ENCODE data around the gene TECTB.
"Not testable (repeated sequence)": the region's sequence is repeated elsewhere in the genome, so short reads cannot be mapped to it uniquely, and the experiment has no call there.

TECTB gene

DNA sequence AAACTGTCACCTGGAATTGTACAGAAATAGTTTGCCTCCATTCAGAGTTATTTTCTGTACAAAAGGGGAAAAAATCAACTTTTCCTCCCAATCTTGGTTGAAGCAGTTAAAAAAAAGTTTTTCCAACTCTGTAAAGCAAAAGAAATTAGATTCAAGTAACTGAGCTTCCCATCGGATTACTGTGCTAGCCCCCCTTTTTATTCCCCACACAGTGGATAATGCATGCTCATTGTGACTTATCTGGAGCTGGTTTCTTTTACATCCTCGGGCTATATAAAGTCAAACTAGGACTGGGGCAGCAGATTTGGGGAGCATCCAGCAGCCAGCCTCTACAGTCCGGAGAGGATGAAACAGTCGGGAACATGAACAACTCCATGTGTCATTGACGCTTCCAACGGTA lies at the start of gene TECTB:
Gene TECTB (plus strand): TSS at position 301 of the 400 bp plus-strand sequence. CDS start 335 bp downstream, outside the sequence.
- no peak for DNase-seq (ENCODE audit: low read depth, low spot score)

- no peak for DNase-seq (ENCODE audit: low read depth, low spot score)
Measured at GRCh38 chr10:112235141-112235540, 48.1 kb upstream of the TECTB start.

DNA sequence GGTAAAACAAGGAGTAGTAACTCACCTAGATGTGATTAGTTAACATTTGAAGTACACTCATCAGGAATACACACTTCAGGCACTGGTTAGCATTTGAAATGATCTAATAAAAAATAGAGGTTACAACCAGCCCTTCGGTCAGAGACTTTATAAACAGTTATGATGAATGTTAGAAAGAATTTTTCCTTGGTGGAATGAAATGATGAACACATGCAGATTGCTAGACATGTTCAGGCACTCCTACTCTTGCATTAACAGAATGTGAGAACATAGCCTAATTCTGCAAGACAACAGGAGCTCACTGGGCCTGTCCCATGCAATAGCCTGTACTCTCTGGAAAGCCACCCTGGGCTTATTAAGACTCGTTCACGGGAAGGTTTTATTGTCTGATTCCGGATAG lies 47.3 kb upstream of the TECTB start:
- no peak for DNase-seq (ENCODE audit: low read depth, low spot score)

DNA sequence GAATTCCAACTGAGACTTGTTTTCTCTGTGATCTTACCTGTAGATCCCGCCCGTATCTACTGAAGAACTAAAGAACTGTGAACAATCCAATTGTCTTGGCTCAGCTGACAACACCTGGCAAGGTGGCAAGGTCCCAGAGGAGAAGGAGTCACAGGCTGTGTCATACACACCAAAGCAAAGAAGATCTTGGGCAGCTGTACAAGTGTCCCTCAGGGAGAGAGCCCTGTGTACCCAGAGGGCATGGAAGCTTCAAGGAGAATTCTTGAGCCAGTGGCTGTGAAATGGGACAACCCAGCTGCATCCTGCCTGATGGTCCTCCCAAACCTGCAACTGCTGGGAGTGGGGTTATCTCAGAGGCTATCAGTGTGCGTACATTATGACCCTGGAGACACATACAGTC lies 46.7 kb upstream of the TECTB start:
- DNase-seq (ENCODE audit: low read depth, low spot score): no peak

DNA sequence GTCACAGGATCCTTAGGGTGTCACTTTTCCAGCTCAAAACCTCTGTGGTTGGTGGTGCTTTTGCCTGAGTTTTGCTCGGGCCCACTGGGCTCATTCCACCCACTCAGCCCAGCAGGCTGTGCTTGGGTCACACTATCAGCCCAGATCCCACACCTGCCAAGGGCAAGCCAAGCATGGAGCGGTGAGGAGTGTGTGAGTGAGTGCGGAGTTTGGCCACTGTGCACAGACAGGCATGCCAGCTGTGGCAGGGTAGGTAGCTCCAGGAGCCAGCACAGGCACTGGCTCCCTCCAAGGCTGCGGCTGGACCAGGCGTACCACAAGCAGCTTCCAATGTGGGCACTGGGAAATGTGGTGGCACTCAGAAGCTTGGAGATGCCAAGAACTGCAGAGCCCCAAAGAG lies 43.9 kb upstream of the TECTB start:
- no peak for DNase-seq (ENCODE audit: low read depth, low spot score)

- no peak for DNase-seq (ENCODE audit: low read depth, low spot score)
Measured at GRCh38 chr10:112240441-112240840, 42.8 kb upstream of the TECTB start.

- no peak for DNase-seq (ENCODE audit: low read depth, low spot score)
Measured at GRCh38 chr10:112241651-112242341, 41.4 kb upstream of the TECTB start.

DNA sequence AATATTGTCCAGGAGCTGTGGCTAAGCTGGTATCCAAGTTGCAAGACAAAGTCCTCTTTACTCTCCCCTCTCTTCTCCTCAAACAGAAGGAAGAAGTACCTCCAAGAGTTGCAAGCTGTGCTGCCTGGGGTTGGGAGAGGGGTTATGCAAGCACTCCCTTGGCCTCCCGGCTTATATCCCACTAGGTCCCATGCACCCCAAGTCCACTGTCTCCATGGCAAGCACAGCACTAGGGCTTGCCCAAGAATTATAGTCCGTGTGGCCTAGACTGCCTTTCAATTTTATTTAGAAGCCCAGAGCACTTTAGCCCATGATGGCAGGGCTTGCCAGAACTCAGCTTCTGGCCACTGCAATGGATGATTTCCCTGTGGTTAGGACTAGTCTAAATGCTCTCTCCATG lies 40.4 kb upstream of the TECTB start:
- no peak for DNase-seq (ENCODE audit: low read depth, low spot score)

GRCh38 chr10:112243713-112244112 lies 39.5 kb upstream of the TECTB start:
- no peak for DNase-seq (ENCODE audit: low read depth, low spot score)

GRCh38 chr10:112244197-112244596 lies 39.0 kb upstream of the TECTB start:
- no peak for DNase-seq (ENCODE audit: low read depth, low spot score)

GRCh38 chr10:112247791-112248190 lies 35.4 kb upstream of the TECTB start:
- DNase-seq (ENCODE audit: low read depth, low spot score): no peak

- DNase-seq (ENCODE audit: low read depth, low spot score): no peak
Measured at GRCh38 chr10:112248584-112249295, 34.5 kb upstream of the TECTB start.

GRCh38 chr10:112249722-112250121 lies 33.5 kb upstream of the TECTB start:
- DNase-seq (ENCODE audit: low read depth, low spot score): no peak

DNA sequence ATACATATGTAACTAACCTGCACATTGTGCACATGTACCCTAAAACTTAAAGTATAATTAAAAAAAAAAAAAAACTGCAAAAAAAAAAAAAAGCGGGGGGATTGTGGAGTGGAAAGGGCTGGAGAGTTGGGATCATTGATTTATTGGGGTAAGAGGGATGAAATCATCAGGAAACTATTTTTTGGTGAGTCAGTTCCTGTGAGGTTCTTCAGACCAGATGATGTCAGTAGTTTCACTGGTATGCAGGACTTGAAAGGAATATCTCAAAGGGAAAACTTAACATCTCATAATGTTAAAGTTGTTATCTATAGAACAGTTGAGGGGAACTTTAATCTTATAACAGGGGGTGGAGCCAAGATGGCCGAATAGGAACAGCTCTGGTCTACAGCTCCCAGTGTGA lies 32.6 kb upstream of the TECTB start:
- DNase-seq (ENCODE audit: low read depth, low spot score): no peak

- not testable (repeated sequence) for DNase-seq (ENCODE audit: low read depth, low spot score)
Measured at GRCh38 chr10:112251238-112251637, 32.0 kb upstream of the TECTB start.

- no peak for DNase-seq (ENCODE audit: low read depth, low spot score)
Measured at GRCh38 chr10:112258407-112258806, 24.8 kb upstream of the TECTB start.

DNA sequence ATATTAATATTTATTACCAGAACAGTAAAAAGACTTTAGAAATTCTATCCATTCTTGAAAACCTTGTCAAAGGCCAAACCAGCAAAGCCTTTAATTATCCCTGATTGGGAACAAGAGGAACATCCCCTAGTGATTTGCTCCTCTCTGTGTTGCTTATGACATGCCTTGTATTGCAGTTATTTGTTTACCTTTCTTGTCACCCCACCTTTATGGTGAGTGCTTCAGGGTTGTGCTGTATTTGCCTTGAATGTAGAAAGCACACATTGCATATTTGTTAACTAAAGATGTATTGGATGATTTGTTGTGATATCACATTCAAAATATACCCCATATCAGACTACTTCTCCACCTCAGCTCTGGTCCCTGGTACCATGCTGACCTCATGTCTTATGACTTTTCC lies 23.5 kb upstream of the TECTB start:
- DNase-seq (ENCODE audit: low read depth, low spot score): no peak

GRCh38 chr10:112260831-112261230 lies 22.4 kb upstream of the TECTB start:
- no peak for DNase-seq (ENCODE audit: low read depth, low spot score)

DNA sequence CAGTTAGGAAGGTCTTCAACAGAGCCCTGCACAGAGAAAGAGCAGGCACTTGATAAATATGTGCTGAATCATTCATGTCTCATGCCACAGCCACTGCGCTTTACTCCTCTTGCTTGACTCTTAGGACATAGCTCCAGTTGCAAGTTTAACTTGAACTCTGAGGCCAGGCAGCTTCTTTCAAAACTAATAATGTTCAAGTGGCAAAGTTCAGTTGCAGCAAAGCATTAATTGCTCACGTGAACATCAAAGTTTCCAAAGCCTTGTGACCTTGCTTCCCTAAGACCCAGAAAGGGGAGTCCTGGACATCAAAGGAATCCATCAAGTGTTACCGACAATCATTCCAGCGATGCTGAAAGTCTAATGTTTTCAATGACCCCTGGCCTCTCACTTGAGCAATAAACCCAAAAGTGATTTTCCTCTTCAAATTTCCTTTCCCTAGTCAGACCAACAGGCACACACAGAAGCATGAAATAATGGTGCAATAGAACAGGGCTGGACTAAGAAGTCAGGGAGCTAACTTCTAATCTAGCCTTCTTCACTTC lies 21.8 kb upstream of the TECTB start:
- no peak for DNase-seq (ENCODE audit: low read depth, low spot score)

- no peak for DNase-seq (ENCODE audit: low read depth, low spot score)
Measured at GRCh38 chr10:112262546-112262945, 20.7 kb upstream of the TECTB start.

GRCh38 chr10:112265745-112266144 lies 17.5 kb upstream of the TECTB start:
- no peak for DNase-seq (ENCODE audit: low read depth, low spot score)

GRCh38 chr10:112269266-112269665 lies 13.9 kb upstream of the TECTB start:
- DNase-seq (ENCODE audit: low read depth, low spot score): no peak

DNA sequence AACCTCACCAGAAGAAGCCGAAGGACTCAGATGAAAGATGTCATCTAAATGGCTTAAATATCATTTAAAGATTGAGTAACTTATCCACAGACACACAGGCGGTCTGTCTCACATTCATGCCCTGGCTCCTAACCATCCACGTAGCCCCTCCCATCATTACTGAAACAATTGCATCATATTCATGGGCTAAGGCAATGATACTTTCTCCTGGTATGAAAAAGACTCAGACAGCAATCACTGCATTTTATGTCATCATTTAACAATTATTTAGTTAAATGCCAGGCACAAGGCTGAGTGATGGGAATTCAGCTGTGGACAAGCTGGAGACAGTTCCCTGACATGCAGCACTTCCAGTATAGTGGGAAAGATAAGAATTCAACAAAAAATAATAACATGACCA lies 11.2 kb upstream of the TECTB start:
- no peak for DNase-seq (ENCODE audit: low read depth, low spot score)

Measured in activated naive CD8-positive, alpha-beta T cell treated with anti-CD3 and anti-CD28 coated beads, Interleukin-2, amount 50 U/mL, for 16 hours (primary cell).